Spleen (tissue), 7 donors: Measurements from ENCODE around the gene OFD1.

Source experiments
- POLR2A ChIP-seq, 3 donors: fragments of 450-650 bp; IDR thresholded peaks; one replicate each; pipeline ENCODE4 v1.5.1; 2017; ENCODE audit warnings: antibody characterized with exemption in 3 of 3, mild to moderate bottlenecking in 1 of 3
- POLR2AphosphoS5 ChIP-seq, 3 donors: sonication (generic); formaldehyde crosslinking; IDR thresholded peaks; one replicate each; pipeline ENCODE4 v1.5.1; 2017; ENCODE audit warnings: antibody characterized with exemption in 3 of 3
- TF ChIP-seq, protein P1 (sequence below), 11 experiments: fragments of 200-600 bp in 7 of 11; fragments of 450-650 bp in 4 of 11; sonication (generic) in 4 of 11; IDR thresholded peaks in 8 of 11; conservative IDR thresholded peaks in 3 of 11; 1 replicate in 7 of 11; 2 replicates in 4 of 11; pipeline versions ENCODE4 v1.4.0 to v1.8.0; 2016 to 2021; ENCODE audit warnings: antibody characterized with exemption in 11 of 11, inconsistent platforms in 4 of 11, mild to moderate bottlenecking in 1 of 11
- donor health status: DM: no; HTN: no; CAD: no; lungs with moderate emphysema.
- donor health status: DM: no; HTN: no; CAD: no.
- donor health status: DM: no; HTN: no; CAD: no.

- TF ChIP-seq POLR2A (IDR thresholded peaks at IDR 0.05) (no peak), POLR2AphosphoS5 (IDR thresholded peaks at IDR 0.05) (no peak)
- TF ChIP-seq, protein P1, sequence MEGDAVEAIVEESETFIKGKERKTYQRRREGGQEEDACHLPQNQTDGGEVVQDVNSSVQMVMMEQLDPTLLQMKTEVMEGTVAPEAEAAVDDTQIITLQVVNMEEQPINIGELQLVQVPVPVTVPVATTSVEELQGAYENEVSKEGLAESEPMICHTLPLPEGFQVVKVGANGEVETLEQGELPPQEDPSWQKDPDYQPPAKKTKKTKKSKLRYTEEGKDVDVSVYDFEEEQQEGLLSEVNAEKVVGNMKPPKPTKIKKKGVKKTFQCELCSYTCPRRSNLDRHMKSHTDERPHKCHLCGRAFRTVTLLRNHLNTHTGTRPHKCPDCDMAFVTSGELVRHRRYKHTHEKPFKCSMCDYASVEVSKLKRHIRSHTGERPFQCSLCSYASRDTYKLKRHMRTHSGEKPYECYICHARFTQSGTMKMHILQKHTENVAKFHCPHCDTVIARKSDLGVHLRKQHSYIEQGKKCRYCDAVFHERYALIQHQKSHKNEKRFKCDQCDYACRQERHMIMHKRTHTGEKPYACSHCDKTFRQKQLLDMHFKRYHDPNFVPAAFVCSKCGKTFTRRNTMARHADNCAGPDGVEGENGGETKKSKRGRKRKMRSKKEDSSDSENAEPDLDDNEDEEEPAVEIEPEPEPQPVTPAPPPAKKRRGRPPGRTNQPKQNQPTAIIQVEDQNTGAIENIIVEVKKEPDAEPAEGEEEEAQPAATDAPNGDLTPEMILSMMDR (IDR thresholded peaks at IDR 0.05 in 8 of 11, conservative IDR thresholded peaks at IDR 0.05 in 3 of 11) = no peak
These were observed 27.3 kb downstream of the OFD1 start for GRCh38 chrX:13761606-13762414.
